Muscle layer of duodenum (tissue), 2 donors: ENCODE results near the gene FMNL2.

Source experiments
- H3K27ac ChIP-seq: one replicate; pipeline ENCODE4 v1.7.0; 2013; ENCODE audit warnings: mild to moderate bottlenecking, low read length
- H3K27me3 ChIP-seq: one replicate; pipeline ENCODE4 v1.7.0; 2013; ENCODE audit warnings: low read depth, mild to moderate bottlenecking, control low read depth, low read length
- H3K36me3 ChIP-seq, 2 donors: one replicate each; pipeline ENCODE4 v1.7.0; 2013; ENCODE audit warnings: low read length in 2 of 2, control low read depth in 1 of 2, mild to moderate bottlenecking in 1 of 2; ENCODE audit not compliant: insufficient read depth in 2 of 2, control insufficient read depth in 1 of 2
- H3K4me1 ChIP-seq, 2 donors: one replicate each; pipeline ENCODE4 v1.7.0; 2013; ENCODE audit warnings: low read length in 2 of 2, mild to moderate bottlenecking in 2 of 2, control low read depth in 1 of 2, moderate library complexity in 1 of 2; ENCODE audit not compliant: insufficient read depth in 2 of 2, control insufficient read depth in 1 of 2
- H3K4me3 ChIP-seq, 2 donors: one replicate each; pipeline ENCODE4 v1.7.0; 2013; ENCODE audit warnings: low read length in 2 of 2, low read depth in 1 of 2, mild to moderate bottlenecking in 1 of 2
- H3K9me3 ChIP-seq, 2 donors: one replicate each; pipeline ENCODE4 v1.7.0; 2013; ENCODE audit warnings: low read length in 2 of 2, control low read depth in 1 of 2, mild to moderate bottlenecking in 1 of 2; ENCODE audit not compliant: control insufficient read depth in 1 of 2
- donor health status: healthy.

FMNL2 gene

DNA sequence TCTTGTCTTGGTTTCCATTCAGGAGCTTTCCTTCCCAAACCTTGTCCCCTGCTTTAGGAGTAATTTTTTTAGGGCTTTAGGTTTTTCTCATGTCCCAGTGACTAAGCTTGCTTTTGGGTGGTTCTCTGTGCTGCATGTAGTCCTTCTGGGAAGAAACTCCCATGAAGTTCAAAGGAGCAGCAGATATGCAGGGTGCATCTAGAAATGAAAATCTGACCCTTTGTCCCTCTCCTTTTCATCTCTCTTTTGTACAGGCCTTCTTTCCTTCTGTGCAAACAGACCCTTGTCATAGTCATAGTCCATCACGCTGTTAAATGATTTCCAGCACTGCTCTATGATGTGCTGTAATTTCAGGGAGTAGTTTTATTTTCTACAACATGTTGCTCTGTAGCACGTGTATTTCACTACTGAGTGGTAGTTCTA lies 20.4 kb downstream of the FMNL2 start:
- H3K9me3 ChIP-seq, result no peaks in the 10 kb centered on the region
- H3K27ac ChIP-seq, result no peak overlapping the region
- no peaks in the 10 kb centered on the region for H3K27me3 ChIP-seq
- peaks cover 0 to 3% of the 10 kb centered on the region in 2 donors for H3K4me1 ChIP-seq
- H3K4me3 ChIP-seq, result no peak overlapping the region
- no peaks in the 10 kb centered on the region for H3K36me3 ChIP-seq

DNA sequence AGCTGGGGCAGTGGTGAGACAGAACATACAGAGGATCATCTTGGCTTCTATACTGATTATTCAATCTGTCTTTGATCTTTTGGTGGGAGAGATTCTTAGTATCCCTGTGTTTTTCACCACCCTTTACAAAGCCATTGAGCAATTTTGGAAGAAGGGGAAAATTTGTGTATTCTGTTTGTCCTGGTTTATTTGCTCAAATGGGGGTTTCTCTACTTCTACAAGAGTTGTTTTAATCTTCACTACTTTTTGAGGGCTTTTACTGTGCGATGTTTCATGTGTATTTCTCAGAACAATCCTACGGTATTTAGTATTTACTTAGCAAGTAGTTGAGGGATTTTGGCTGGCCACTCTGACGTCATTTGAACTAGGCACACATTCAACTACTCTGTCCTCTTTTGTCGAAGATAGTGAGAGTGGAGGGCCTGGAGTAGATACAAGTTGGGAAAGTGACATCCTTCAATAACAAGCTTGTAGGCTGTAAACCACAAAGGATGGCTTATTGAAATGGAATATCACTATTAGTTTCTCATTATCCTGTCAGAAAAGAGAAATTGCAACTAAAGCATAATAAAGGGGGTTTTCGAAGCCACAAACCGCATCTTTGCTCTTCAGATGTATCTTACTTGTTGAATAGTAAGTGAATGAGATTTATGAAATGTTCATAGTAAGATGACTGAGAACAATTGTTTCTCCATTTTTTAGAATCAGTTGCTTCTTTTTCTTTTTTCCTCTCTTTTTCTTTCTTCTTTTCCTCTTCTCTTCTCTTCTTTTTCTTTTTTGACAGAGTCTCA lies 24.8 kb downstream of the FMNL2 start:
- H3K36me3 ChIP-seq, result no peaks in the 10 kb centered on the region
- no peak overlapping the region for H3K4me3 ChIP-seq
- peaks cover 0 to under 1% of the 10 kb centered on the region in 2 donors for H3K4me1 ChIP-seq
- no peaks in the 10 kb centered on the region for H3K27me3 ChIP-seq
- no peak overlapping the region for H3K27ac ChIP-seq
- no peaks in the 10 kb centered on the region for H3K9me3 ChIP-seq

DNA sequence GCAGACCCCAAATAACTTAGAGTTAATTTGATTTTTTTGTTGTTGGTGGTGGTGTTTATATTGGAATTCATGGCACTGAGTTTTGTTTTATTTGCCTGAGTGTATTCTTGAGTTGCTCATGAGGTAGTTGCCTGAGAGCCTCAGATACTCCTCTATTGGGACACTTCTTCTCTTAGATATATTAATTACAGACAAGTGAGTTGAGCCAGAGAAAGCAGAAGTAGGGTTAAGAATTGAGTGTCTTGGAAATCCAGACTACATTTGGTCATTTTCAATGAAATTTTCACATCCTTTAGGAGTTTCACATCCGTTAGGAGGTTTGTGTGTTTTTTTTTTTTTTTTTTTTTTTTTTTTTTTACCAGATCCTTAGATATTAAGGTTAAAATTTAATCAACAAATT lies 29.0 kb downstream of the FMNL2 start:
- H3K27me3 ChIP-seq, result no peaks in the 10 kb centered on the region
- no peaks in the 10 kb centered on the region for H3K4me1 ChIP-seq
- H3K36me3 ChIP-seq, result no peaks in the 10 kb centered on the region
- H3K4me3 ChIP-seq, result no peak overlapping the region
- H3K9me3 ChIP-seq, result no peaks in the 10 kb centered on the region
- no peak overlapping the region for H3K27ac ChIP-seq

DNA sequence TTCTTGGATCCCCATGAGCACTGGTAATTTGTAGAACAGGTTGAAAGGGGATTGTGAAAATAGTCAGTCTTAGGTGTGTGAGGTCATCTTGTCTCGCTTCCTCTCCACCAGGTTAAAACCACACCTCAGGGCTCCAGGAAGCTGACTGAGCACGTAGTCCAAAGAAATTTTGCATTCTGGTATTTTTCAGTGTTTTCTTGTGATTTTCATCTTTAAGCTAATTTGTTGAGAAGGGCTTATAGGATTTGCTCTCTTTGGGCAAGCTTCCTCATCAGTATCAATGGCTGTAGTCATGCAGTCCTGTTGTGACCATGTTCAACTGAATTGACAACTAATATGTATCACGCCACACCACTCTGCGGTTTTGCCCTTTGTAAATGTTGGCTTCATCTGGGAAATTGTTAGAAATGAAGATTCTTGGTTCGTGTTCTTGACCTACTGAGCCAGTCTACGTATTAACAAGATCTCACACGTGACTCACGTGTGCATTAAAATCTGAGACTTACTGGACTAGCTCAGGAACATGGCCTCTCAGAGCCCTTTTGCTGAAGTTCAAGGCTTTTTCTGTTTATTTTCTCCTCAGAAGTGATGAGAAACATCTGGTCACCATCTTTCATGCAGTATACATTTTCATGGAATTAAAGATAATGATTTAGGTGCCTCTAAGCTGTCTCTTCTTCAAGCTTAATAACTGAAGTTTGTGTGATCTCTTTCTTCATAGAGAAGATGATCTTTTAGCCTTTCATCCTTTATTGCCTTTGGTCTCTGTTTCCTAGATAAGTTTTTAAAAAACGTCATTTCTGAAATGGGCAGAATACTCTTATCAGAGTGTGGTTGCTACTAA lies 32.8 kb downstream of the FMNL2 start:
- no peaks in the 10 kb centered on the region for H3K9me3 ChIP-seq
- no peaks in the 10 kb centered on the region for H3K36me3 ChIP-seq
- no peak overlapping the region for H3K4me3 ChIP-seq
- no peak overlapping the region for H3K27ac ChIP-seq
- H3K4me1 ChIP-seq, result no peaks in the 10 kb centered on the region
- no peaks in the 10 kb centered on the region for H3K27me3 ChIP-seq

DNA sequence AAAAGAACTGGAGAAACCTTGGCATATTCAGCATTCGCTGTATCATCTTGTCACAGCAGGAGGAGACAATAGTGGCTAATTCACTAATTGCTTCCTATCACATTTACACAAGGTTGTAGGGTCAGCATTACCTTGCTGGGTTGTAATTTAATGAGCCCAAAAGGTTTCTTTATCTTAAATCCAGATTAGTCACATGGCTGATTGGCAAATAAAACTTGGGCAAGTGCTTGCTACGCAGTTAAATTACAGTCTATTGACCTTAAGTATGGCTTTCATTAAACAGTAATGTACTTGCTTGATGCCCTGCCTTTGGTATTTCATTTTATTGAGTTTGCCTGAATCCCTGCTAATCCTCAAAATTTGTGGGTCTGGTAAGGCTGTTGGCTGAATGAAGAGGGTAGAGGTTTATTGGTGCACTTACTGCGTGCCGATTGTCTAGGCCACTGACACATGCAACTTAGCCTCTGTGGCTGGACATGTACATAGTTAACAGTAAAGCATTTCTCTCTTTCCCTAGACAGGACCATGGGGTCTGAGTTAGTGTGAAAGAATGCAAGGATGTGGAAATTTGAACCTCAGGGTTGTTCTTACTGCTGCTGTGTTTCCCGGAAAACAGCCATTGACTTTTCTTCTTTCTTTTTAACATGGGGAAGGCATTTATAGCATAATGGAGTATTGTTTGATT lies 34.3 kb downstream of the FMNL2 start:
- Histone ChIP-seq H3K36me3 (no peaks in the 10 kb centered on the region), H3K9me3 (no peaks in the 10 kb centered on the region), H3K4me3 (no peak overlapping the region), H3K4me1 (no peaks in the 10 kb centered on the region), H3K27ac (no peak overlapping the region), H3K27me3 (no peaks in the 10 kb centered on the region)

DNA sequence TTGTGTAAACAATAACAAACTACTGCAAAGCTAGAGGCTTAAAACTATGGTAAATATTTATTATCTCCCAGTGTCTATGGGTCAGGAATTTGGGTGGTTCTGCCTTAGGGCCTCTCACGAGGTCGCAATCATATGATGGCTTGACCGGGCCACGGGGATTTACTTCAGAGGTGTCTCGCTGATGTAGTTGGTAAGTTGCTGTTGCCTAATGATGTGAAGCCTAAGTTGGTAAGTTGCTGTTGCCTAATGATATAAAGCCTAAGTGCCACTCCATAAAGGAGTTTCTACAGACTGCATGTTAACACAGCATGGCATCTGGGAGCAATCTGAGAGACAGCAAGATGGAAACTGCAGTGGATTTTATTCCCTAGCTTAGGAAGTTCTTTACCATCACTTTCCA lies 35.8 kb downstream of the FMNL2 start:
- no peak overlapping the region for H3K4me3 ChIP-seq
- no peaks in the 10 kb centered on the region for H3K36me3 ChIP-seq
- H3K27me3 ChIP-seq, result no peaks in the 10 kb centered on the region
- H3K27ac ChIP-seq, result no peak overlapping the region
- no peaks in the 10 kb centered on the region for H3K4me1 ChIP-seq
- H3K9me3 ChIP-seq, result no peaks in the 10 kb centered on the region

DNA sequence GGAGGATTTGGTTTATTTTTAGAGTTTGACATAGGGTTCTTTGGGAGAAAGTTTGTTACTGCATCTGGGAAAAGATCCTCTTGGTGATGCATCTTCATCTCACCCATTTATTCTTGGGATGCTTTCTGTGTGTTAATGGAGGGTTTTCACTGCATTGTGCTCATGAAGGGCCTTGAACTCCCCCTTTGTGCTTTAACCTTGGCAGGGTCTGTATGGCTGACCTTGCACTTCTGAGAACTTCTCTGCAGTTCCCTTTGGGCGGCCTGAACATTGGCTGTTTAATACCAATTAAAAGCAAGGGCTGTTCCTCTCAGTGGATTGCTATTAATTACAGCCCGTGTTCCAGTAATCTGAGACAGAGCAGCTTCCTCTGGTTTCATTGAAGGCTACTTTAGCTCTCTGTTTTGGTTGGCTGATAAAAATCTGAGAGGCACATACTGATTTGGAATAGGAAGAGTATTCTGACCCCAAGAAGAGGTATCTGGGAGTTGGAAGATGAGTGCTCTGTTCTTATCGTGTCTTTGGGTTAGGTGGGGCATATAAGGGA lies 37.5 kb downstream of the FMNL2 start:
- Histone ChIP-seq H3K27ac (no peak overlapping the region), H3K9me3 (no peaks in the 10 kb centered on the region), H3K4me3 (no peak overlapping the region), H3K36me3 (no peaks in the 10 kb centered on the region), H3K4me1 (no peaks in the 10 kb centered on the region), H3K27me3 (no peaks in the 10 kb centered on the region)

DNA sequence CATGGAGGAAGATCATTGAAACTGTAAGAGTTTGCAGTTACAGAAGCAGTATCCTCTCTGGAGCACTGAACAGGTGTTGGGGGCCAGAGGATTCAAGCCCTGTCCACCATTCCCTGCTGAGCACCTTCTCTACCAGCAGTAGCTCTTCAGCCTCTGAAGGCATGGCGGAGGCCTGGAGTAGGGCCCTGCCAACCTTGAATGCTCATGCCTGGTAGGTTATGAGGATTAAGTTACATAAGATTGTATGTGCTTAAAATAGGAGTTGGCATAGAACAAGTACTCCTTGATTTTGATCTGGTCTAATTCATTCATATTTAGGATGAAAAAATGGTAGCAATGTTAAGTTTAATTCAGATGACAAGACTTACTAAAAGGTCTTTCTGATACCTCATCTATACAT lies 40.2 kb downstream of the FMNL2 start:
- no peaks in the 10 kb centered on the region for H3K4me1 ChIP-seq
- no peaks in the 10 kb centered on the region for H3K9me3 ChIP-seq
- no peak overlapping the region for H3K27ac ChIP-seq
- H3K4me3 ChIP-seq, result no peak overlapping the region
- no peaks in the 10 kb centered on the region for H3K27me3 ChIP-seq
- no peaks in the 10 kb centered on the region for H3K36me3 ChIP-seq

DNA sequence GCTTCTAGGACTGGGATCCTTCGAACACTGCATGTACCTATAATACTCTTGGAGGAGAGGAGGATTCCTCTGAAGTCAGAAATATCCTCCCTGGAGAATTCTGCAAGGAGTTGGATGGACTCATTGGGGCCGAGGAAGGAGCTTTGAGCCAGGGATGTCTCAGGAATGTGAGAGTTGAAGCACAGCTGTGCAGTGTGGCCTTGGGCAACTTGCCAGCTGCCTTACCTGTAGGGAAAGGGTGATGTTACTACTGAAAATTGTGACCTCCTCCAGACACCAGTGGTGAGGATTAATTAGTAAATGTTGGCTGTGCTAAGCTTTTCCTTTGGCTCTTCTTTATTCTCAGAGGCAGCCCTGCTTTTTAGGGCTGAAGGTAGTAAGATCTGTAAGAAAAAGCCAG lies 41.4 kb downstream of the FMNL2 start:
- H3K36me3 ChIP-seq, result no peaks in the 10 kb centered on the region
- no peaks in the 10 kb centered on the region for H3K4me1 ChIP-seq
- no peaks in the 10 kb centered on the region for H3K9me3 ChIP-seq
- H3K27me3 ChIP-seq, result no peaks in the 10 kb centered on the region
- H3K27ac ChIP-seq, result no peak overlapping the region
- H3K4me3 ChIP-seq, result no peak overlapping the region

DNA sequence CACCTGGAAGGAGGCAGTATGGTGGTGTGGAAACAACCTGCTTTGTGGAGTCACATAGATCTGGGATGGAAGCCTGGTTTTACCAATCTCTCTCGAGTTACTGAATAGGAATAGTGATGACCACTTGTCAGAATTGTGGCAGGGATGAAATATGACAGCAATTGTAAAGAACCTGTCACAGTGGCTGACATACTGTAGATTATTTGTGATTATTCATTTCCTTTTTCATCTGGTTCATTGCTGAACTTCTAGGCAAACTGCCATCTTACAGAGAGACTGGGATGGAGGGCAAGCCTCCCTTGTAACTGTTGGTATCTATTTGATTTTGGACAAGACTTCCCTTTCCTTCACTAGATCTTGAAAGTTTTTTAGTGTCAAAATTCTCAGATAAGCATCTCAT lies 42.0 kb downstream of the FMNL2 start:
- no peaks in the 10 kb centered on the region for H3K9me3 ChIP-seq
- no peaks in the 10 kb centered on the region for H3K36me3 ChIP-seq
- no peaks in the 10 kb centered on the region for H3K4me1 ChIP-seq
- no peak overlapping the region for H3K4me3 ChIP-seq
- H3K27me3 ChIP-seq, result no peaks in the 10 kb centered on the region
- no peak overlapping the region for H3K27ac ChIP-seq

DNA sequence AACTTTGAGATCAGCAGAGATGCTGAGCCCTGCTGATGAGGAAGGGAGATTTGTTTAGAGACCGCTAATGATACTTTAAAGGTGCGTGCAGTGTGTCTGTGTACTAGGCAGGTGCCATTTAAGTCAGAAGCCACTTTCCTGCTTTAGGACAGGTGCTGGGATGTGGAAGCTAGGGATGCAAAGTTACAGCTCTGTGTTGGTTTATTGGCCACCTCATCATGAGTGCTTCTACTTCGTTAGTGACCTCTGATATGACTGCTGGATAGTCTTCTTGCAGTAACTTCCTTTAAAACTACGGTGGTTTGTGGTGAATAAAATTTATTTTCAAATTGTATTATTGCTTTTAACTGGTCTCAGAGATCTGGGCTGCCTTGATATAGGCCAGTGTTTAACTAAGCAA lies 44.1 kb downstream of the FMNL2 start:
- Histone ChIP-seq H3K9me3 (no peaks in the 10 kb centered on the region), H3K4me1 (no peaks in the 10 kb centered on the region), H3K27ac (no peak overlapping the region), H3K36me3 (no peaks in the 10 kb centered on the region), H3K4me3 (no peak overlapping the region), H3K27me3 (no peaks in the 10 kb centered on the region)
